ENCODE measurements around the gene SKIC2.
"Not testable (repeated sequence)": the region's sequence is repeated elsewhere in the genome, so short reads cannot be mapped to it uniquely, and the experiment has no call there.

Gene SKIC2

DNA sequence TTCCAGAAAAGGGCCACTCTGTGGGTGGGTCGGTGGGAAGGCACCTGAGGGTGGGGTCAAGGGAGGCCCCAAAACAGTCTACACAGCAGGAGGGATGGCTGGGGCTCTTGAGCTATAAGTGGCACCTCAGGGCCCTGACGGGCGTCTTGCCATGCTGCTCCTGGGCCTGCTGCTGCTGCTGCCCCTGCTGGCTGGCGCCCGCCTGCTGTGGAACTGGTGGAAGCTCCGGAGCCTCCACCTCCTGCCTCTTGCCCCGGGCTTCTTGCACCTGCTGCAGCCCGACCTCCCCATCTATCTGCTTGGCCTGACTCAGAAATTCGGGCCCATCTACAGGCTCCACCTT lies 46.5 kb downstream of the SKIC2 start:
- not testable (repeated sequence) for DNase-seq

DNA sequence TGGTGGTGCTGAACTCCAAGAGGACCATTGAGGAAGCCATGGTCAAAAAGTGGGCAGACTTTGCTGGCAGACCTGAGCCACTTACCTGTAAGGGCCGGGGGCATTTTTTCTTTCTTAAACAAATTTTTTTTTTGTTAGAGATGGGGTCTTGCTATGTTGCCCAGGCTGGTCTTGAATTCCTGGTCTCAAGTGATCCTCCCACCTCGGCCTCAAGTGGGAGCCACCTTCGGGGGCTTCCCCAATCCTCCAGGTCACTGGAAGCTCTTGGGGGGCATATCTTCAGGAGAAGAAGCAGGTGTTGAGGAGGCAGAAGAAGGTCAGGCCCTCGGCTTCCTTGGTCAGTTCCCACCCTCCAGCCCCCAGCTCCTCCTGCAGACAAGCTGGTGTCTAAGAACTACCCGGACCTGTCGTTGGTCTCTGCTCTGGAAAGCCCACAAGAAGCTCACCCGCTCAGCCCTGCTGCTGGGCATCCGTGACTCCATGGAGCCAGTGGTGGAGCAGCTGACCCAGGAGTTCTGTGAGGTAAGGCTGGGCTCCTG lies 47.1 kb downstream of the SKIC2 start:
- not testable (repeated sequence) for DNase-seq

DNA sequence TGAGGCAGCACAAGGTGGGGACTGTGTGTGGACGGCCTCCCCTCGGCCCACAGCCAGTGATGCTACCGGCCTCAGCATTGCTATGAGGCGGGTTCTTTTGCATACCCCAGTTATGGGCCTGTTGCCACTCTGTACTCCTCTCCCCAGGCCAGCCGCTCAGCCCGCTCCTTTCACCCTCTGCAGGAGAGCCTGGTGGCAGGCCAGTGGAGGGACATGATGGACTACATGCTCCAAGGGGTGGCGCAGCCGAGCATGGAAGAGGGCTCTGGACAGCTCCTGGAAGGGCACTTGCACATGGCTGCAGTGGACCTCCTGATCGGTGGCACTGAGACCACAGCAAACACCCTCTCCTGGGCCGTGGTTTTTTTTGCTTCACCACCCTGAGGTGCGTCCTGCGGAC lies 48.1 kb downstream of the SKIC2 start:
- not testable (repeated sequence) for DNase-seq

DNA sequence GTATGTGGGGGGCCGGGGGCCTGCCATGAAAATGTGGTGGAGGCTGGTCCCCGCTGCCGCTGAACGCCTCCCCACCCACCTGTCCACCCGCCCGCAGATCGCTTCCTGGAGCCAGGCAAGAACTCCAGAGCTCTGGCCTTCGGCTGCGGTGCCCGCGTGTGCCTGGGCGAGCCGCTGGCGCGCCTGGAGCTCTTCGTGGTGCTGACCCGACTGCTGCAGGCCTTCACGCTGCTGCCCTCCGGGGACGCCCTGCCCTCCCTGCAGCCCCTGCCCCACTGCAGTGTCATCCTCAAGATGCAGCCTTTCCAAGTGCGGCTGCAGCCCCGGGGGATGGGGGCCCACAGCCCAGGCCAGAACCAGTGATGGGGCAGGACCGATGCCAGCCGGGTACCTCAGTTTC lies 49.1 kb downstream of the SKIC2 start:
- not testable (repeated sequence) for DNase-seq

DNA sequence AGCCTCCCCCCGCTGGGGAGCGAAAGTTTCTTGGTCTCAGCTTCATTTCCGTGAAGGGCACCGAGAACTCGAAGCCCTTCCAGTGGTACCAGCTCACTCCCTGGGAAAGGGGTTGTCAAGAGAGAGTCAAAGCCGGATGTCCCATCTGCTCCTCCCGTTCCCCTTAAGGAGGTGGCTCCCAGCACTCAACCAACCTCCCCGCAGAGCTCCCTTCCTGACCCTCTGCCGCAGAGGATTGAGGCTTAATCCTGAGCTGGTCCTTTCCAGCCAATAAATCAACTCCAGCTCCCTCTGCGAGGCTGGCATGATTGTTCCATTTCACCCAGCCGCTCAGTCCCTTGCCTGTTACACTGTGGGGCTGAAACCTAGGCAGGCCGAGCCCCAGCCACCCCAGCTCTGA lies 49.6 kb downstream of the SKIC2 start:
- DNase-seq, result not testable (repeated sequence)

DNA sequence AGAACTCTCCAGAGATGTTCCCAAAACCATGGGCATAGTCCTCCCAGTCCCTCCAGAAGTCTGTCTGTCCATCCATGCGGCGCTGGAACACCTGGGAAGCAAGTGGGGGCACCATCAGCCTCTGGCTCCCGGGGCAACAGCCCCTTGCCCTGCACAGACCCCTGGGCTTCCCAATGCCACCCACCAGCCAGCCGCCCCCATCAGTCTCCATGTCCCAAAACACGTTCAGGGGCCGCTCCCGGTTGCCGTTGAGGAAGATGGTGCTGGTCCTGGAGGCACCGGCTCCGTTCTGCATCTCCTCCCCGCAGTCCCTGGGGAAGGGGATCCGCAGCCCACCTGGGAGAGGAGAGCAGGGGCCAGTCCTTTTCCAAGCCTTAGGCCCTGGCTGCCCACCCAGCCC lies 50.6 kb downstream of the SKIC2 start:
- not testable (repeated sequence) for DNase-seq

DNA sequence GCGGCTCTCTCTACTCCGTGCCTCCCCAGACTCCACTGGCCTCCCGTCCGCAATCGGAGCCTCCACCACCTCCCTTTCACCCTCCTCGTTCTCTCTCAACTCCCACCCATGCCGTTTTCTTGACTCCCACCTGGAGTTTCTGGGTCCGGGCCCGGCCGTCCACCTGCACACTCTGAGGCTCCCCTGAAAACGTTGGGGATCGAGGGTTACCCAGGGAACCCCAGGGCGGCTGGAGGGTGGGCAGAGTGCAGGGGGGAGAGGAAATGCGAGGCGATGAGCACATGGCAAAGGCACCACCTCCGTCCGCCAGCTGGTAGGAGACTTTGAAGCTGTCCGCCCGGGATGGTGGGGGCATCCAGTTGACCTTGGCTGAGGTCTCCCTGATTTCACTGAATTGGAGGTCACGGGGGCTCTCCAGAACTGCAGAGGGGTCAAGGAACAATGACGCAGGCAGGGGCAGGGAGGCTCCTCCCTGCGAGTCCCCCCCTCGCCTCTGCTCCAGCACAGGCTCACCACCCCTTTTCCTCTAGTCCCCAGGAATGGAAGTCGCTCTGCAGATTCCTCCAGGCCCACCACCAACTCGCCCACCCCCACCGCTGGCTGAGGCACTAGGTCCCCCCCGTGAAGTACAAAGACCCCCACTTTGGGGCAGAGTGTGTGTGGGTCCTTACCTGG lies 52.0 kb downstream of the SKIC2 start:
- DNase-seq, result not testable (repeated sequence)

DNA sequence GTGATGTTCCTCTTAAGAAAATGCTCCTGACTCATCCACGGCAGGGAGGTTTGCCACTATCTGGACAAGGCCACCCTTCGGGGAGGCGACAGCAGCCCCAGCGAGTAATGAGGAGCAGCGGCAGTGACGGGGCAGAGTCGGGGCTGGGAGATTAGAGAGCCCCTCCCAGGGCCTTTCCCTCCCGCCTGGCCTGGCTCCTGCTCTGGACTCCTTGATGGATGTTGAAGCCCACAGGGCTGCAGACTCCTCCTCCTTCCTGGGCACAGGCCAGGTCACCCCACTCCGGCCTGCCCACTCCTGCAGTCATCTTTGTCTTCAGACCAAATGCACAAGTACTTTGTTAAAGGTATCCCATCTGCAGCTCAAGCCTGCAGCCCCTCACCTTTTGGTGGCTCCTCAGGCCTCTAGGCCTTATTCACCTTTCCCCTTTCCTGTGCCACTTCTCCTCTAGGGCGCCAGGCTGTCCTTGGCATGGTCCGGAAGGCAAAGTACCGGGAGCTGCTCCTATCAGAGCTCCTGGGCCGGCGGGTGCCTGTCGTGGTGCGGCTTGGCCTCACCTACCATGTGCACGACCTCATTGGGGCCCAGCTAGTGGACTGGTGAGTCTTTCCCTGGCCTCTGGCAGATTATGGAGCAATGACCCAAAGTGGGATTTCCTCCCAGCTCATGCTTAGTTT lies 54.1 kb downstream of the SKIC2 start:
- not testable (repeated sequence) for DNase-seq

DNA sequence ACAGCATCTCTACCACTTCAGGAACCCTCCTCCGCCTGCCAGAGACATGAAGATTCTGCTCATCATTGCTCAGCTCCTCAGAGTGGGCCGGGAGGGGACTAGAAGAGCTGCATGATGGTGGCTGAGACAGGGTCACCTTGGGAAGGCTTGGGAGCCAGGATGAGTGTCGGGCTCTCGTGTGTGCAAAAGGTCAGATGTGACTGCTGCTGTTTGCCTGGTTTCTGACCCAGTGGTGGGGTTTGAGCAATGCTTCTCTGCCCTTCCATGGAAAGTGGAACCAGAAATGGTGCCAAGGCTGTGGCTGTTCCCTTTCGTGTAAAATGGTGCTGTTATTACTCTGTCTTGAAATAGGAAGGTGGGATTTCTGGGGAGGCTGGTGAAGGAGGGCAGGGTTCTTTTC lies 54.8 kb downstream of the SKIC2 start:
- not testable (repeated sequence) for DNase-seq

DNA sequence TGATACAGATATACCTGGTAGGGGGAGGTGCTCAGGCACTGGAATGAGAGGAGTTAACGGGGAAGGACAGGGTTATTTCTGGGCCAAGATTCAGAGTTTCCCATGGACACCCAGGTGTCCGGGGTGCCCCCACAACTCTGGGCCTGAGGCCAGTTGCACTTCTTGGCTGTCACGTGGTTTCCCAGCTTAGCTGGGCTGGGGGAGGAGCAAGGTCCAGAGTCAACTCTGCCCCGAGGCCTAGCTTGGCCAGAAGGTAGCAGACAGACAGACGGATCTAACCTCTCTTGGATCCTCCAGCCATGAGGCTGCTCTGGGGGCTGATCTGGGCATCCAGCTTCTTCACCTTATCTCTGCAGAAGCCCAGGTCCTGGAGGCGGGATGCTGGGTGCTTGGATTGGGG lies 55.6 kb downstream of the SKIC2 start, which contains the start of gene C4B:
Gene C4B, plus strand, starts transcription at position 249 of the 400 bp plus-strand sequence. Its CDS starts 51 bp downstream, at position 300.
- DNase-seq, result not testable (repeated sequence)

All from NCI-H345 (cell line).